Pulmonary artery endothelial cell (primary cell): Measurements from ENCODE around the gene OR14A2. TPM values are rescaled to one million over a fixed set of nuclear protein-coding genes. Genes with fewer than 3 reads are reported as not detected.

Experiments
- total RNA-seq: library from RNA; depleted of rRNA; stranded (reverse); fragments of >200 nt; gene quantifications from 2 replicates; pipeline ENCODE4 v1.2.3, GENCODE V29; 2014

OR14A2 gene
- total RNA-seq, 1 donor from 2014 or later, result not detected

Other genes with a start within 250 kb of the OR14A2 start
- gene OR2C3, start 211.7 kb downstream of the OR14A2 start, total RNA-seq, result not detected in 2 replicates
- not detected in 2 replicates for gene GCSAML, start 199.0 kb downstream of the OR14A2 start, total RNA-seq
- not detected in 2 replicates for gene OR2G2, start 159.8 kb downstream of the OR14A2 start, total RNA-seq
- gene OR2G3, start 142.6 kb downstream of the OR14A2 start, total RNA-seq, result not detected in 2 replicates
- not detected in 2 replicates for gene OR13G1, start 68.4 kb downstream of the OR14A2 start, total RNA-seq
- gene OR6F1, start 31.5 kb downstream of the OR14A2 start, total RNA-seq, result not detected in 2 replicates
- not detected in 2 replicates for gene OR14K1, start 9.5 kb downstream of the OR14A2 start, total RNA-seq
- gene OR1C1, start 12.4 kb upstream of the OR14A2 start, total RNA-seq, result not detected in 2 replicates
- gene OR14A16, start 76.0 kb upstream of the OR14A2 start, total RNA-seq, result not detected in 2 replicates
- not detected in 2 replicates for gene OR11L1, start 93.8 kb upstream of the OR14A2 start, total RNA-seq
- 0.11 and 0.66 TPM in 2 replicates for gene TRIM58, start 109.0 kb upstream of the OR14A2 start, total RNA-seq
- gene OR2W3, start 147.4 kb upstream of the OR14A2 start, total RNA-seq, result 0.53 TPM in 1 of 2 replicates, not detected in the other
- not detected in 2 replicates for gene OR2T8, start 172.1 kb upstream of the OR14A2 start, total RNA-seq
- not detected in 2 replicates for gene OR2AJ1, start 176.7 kb upstream of the OR14A2 start, total RNA-seq
- gene OR2L8, start 200.7 kb upstream of the OR14A2 start, total RNA-seq, result not detected in 2 replicates
- not detected in 2 replicates for gene OR2AK2, start 217.1 kb upstream of the OR14A2 start, total RNA-seq